Tibial nerve (tissue), 4 donors: ENCODE results near the gene METTL25B. TPM values are rescaled to one million over a fixed set of nuclear protein-coding genes. Genes with fewer than 3 reads are reported as not detected.
A peak's percentile ranks its signal among the peaks of the same experiment; 100 is the strongest.

Experiments used
- DNase-seq, 2 donors: peaks; one replicate each; pipeline ENCODE4 v3.0.0-alpha.2; 2019; ENCODE audit warnings: low spot score in 2 of 2
- H3K27ac ChIP-seq, 4 donors: fragments of 200-600 bp; sonication (generic) in 3 of 4; one replicate each; pipeline ENCODE4 v1.5.1; 2017 to 2019; ENCODE audit warnings: mild to moderate bottlenecking in 1 of 4
- H3K27me3 ChIP-seq, 2 donors: fragments of 200-600 bp; sonication (generic) in 1 of 2; one replicate each; pipeline versions ENCODE4 v1.5.1 to v1.6.0; 2017 to 2019
- H3K36me3 ChIP-seq, 3 donors: fragments of 200-600 bp; sonication (generic); one replicate each; pipeline ENCODE4 v1.5.1; 2018 to 2019
- H3K4me1 ChIP-seq, 4 donors: fragments of 200-600 bp; sonication (generic) in 3 of 4; one replicate each; pipeline ENCODE4 v1.5.1; 2017 to 2019
- H3K4me3 ChIP-seq, 4 donors: fragments of 200-600 bp; sonication (generic) in 3 of 4; one replicate each; pipeline ENCODE4 v1.5.1; 2017 to 2019; ENCODE audit warnings: mild to moderate bottlenecking in 1 of 4, moderate library complexity in 1 of 4
- H3K9me3 ChIP-seq, 4 donors: fragments of 200-600 bp; sonication (generic) in 3 of 4; one replicate each; pipeline ENCODE4 v1.5.1; 2017 to 2019
- CTCF ChIP-seq, 5 experiments: fragments of 200-600 bp in 3 of 5; fragments of 450-650 bp in 2 of 5; sonication (generic) in 3 of 5; IDR thresholded peaks; one replicate each; pipeline ENCODE4 v1.5.1; 2016 to 2019; ENCODE audit warnings: antibody characterized with exemption in 5 of 5, mild to moderate bottlenecking in 3 of 5, moderate library complexity in 2 of 5
- EP300 ChIP-seq, 2 donors: sonication (generic); formaldehyde crosslinking; IDR thresholded peaks; one replicate each; pipeline ENCODE4 v1.6.1; 2017; ENCODE audit warnings: antibody characterized with exemption in 2 of 2, mild to moderate bottlenecking in 1 of 2
- POLR2A ChIP-seq, 2 donors: fragments of 450-650 bp; IDR thresholded peaks; one replicate each; pipeline ENCODE4 v1.6.1; 2017; ENCODE audit warnings: antibody characterized with exemption in 2 of 2, mild to moderate bottlenecking in 2 of 2, moderate library complexity in 2 of 2
- WGBS, 2 donors: methylation state at CpG; one replicate each; pipeline ENCODE4 v1.1.5; 2018; 5-methylcytosine and 5-hydroxymethylcytosine counted together
- total RNA-seq, 4 donors: library from RNA; depleted of rRNA; stranded (reverse); fragments of >200 nt; gene quantifications; one replicate each; pipeline ENCODE4 v1.1.0, GENCODE V29; 2016

The METTL25B gene
- total RNA-seq, 4 donors from 2014 or later, result 36.5 to 50.1 (median 46.0) TPM

- WGBS, 2 donors, result 1% methylated on average over 31 to 45 of the region's 45 CpGs
- Histone ChIP-seq H3K27me3 (peaks cover 0 to 23% of the 10 kb centered on the region in 2 donors), H3K4me3 (peak overlapping the region; percentile 35 to 58 (median 46)), H3K4me1 (peaks cover 0 to 82% (median 36%) of the 10 kb centered on the region in 4 donors), H3K27ac (peak overlapping the region; percentile 31 to 89 (median 68)), H3K36me3 (no peaks in the 10 kb centered on the region), H3K9me3 (no peaks in the 10 kb centered on the region)
- peak; percentile 69 to 88 (median 76) for TF ChIP-seq CTCF (IDR thresholded peaks at IDR 0.05)
- no peak for TF ChIP-seq POLR2A (IDR thresholded peaks at IDR 0.05)
- no peak for TF ChIP-seq EP300 (IDR thresholded peaks at IDR 0.05)
- DNase-seq, result peak; percentile 49 to 68
Observed at GRCh38 chr1:156705918-156706656, 22.2 kb upstream of the METTL25B start.

GRCh38 chr1:156706657-156707416 is 21.4 kb upstream of the METTL25B start:
- no peaks in the 10 kb centered on the region for H3K36me3 ChIP-seq
- no peak for TF ChIP-seq CTCF (IDR thresholded peaks at IDR 0.05)
- TF ChIP-seq EP300 (IDR thresholded peaks at IDR 0.05), result no peak
- no peak for TF ChIP-seq POLR2A (IDR thresholded peaks at IDR 0.05)
- peaks cover 0 to 87% (median 36%) of the 10 kb centered on the region in 4 donors for H3K4me1 ChIP-seq
- H3K27me3 ChIP-seq, result peaks cover 0 to 23% of the 10 kb centered on the region in 2 donors
- peak overlapping the region; percentile 31 to 89 (median 68) for H3K27ac ChIP-seq
- WGBS, 2 donors, result 5% methylated on average over 29 of the region's 29 CpGs
- H3K9me3 ChIP-seq, result no peaks in the 10 kb centered on the region
- peak overlapping the region; percentile 35 to 58 (median 46) for H3K4me3 ChIP-seq
- peak; percentile 60 to 63 for DNase-seq

GRCh38 chr1:156707417-156708217 is 20.7 kb upstream of the METTL25B start:
- DNase-seq, result peak in 1 of 2 donors; percentile 41
- H3K27me3 ChIP-seq, result peaks cover 0 to 23% of the 10 kb centered on the region in 2 donors
- H3K4me3 ChIP-seq, result no peak overlapping the region
- TF ChIP-seq POLR2A (IDR thresholded peaks at IDR 0.05) (no peak), CTCF (IDR thresholded peaks at IDR 0.05) (no peak), EP300 (IDR thresholded peaks at IDR 0.05) (no peak)
- WGBS, 2 donors, result 52 to 53% methylated on average over 8 of the region's 8 CpGs
- peaks cover 0 to 93% (median 36%) of the 10 kb centered on the region in 4 donors for H3K4me1 ChIP-seq
- H3K36me3 ChIP-seq, result no peaks in the 10 kb centered on the region
- H3K9me3 ChIP-seq, result no peaks in the 10 kb centered on the region
- H3K27ac ChIP-seq, result peak overlapping the region in 2 of 4 donors; percentile 86 to 89

GRCh38 chr1:156708218-156708661 is 20.0 kb upstream of the METTL25B start:
- Histone ChIP-seq H3K27ac (peak overlapping the region in 2 of 4 donors; percentile 12 to 86), H3K36me3 (no peaks in the 10 kb centered on the region), H3K4me1 (peaks cover 0 to 94% (median 36%) of the 10 kb centered on the region in 4 donors), H3K27me3 (peaks cover 0 to 19% of the 10 kb centered on the region in 2 donors), H3K9me3 (no peaks in the 10 kb centered on the region), H3K4me3 (no peak overlapping the region)
- DNase-seq, result no peak
- TF ChIP-seq POLR2A (IDR thresholded peaks at IDR 0.05), result no peak
- 38 to 56% methylated on average over 4 of the region's 4 CpGs for WGBS, 2 donors

GRCh38 chr1:156709031-156709430 is 19.2 kb upstream of the METTL25B start:
- Histone ChIP-seq H3K9me3 (no peaks in the 10 kb centered on the region), H3K4me1 (peaks cover 0 to 86% (median 36%) of the 10 kb centered on the region in 4 donors), H3K4me3 (no peak overlapping the region), H3K27me3 (peaks cover 0 to 11% of the 10 kb centered on the region in 2 donors), H3K27ac (peak overlapping the region in 2 of 4 donors; percentile 12 to 86), H3K36me3 (no peaks in the 10 kb centered on the region)
- TF ChIP-seq EP300 (IDR thresholded peaks at IDR 0.05) (no peak), CTCF (IDR thresholded peaks at IDR 0.05) (no peak), POLR2A (IDR thresholded peaks at IDR 0.05) (no peak)
- no peak for DNase-seq
- 50 to 71% methylated on average over 4 of the region's 4 CpGs for WGBS, 2 donors
